Natural killer cell (primary cell): ENCODE data around the gene PREX1. TPM values are rescaled to one million over a fixed set of nuclear protein-coding genes. Genes with fewer than 3 reads are reported as not detected.
A peak's percentile ranks its signal among the peaks of the same experiment; 100 is the strongest.

Source experiments
- ATAC-seq, 3 donors: fragments of 150-1000 bp in 2 of 3; fragments of 200-7000 bp in 1 of 3; cut with Tn5 transposase; 1 replicate in 1 of 3; 2 replicates in 2 of 3; pipeline ENCODE4 v1.10.0; 2021; ENCODE audit warnings: mild to moderate bottlenecking in 2 of 3, moderate library complexity in 2 of 3
- DNase-seq, 2 donors: peaks; one replicate each; pipeline versions ENCODE4 v3.0.0 to v3.0.0-alpha.2; 2013 to 2021; ENCODE audit warnings: mixed read lengths in 1 of 2
- H3K27ac ChIP-seq: one replicate; pipeline ENCODE4 v1.5.1; 2013; ENCODE audit warnings: mild to moderate bottlenecking, low read length
- H3K27me3 ChIP-seq: one replicate; pipeline ENCODE4 v1.6.1; 2013; ENCODE audit warnings: low read length; ENCODE audit not compliant: control insufficient read depth, insufficient read depth
- H3K36me3 ChIP-seq: one replicate; pipeline ENCODE4 v1.6.1; 2013; ENCODE audit warnings: low read length; ENCODE audit not compliant: control insufficient read depth, insufficient read depth
- H3K4me1 ChIP-seq: one replicate; pipeline ENCODE4 v1.6.1; 2013; ENCODE audit warnings: low read length; ENCODE audit not compliant: control insufficient read depth, insufficient read depth
- H3K4me3 ChIP-seq: one replicate; pipeline ENCODE4 v1.5.1; 2013; ENCODE audit warnings: low read length
- H3K9me3 ChIP-seq: one replicate; pipeline ENCODE4 v1.6.1; 2013; ENCODE audit warnings: low read length; ENCODE audit not compliant: control insufficient read depth, insufficient read depth
- H3K27ac Mint-ChIP-seq, 2 donors: one replicate each; pipeline ENCODE4 v1.8.0; 2022; ENCODE audit warnings: mild to moderate bottlenecking in 2 of 2, mixed read lengths in 2 of 2, moderate library complexity in 1 of 2
- H3K27me3 Mint-ChIP-seq, 2 donors: one replicate each; pipeline ENCODE4 v1.8.0; 2022; ENCODE audit warnings: low read depth in 2 of 2, mixed read lengths in 2 of 2
- H3K36me3 Mint-ChIP-seq: one replicate; pipeline ENCODE4 v1.8.0; 2022; ENCODE audit warnings: mixed read lengths
- H3K4me1 Mint-ChIP-seq, 2 donors: one replicate each; pipeline ENCODE4 v1.8.0; 2022; ENCODE audit warnings: mixed read lengths in 2 of 2
- H3K4me3 Mint-ChIP-seq: one replicate; pipeline ENCODE4 v1.8.0; 2022; ENCODE audit warnings: mild to moderate bottlenecking, moderate library complexity, mixed read lengths
- H3K9me3 Mint-ChIP-seq, 2 donors: one replicate each; pipeline ENCODE4 v1.8.0; 2022; ENCODE audit warnings: mixed read lengths in 2 of 2
- WGBS: methylation state at CpG from one replicate; pipeline ENCODE4 v1.1.7; 2013; ENCODE audit warnings: missing lambda C conversion rate; ENCODE audit not compliant: insufficient coverage; 5-methylcytosine and 5-hydroxymethylcytosine counted together
- intact Hi-C: fragments of 100-400 bp; cut with micrococcal nuclease; formaldehyde crosslinking; loops from one replicate; pipeline ENCODE4 v1.14.2; 2022
- total RNA-seq, 4 donors: library from RNA; stranded (reverse); fragments of 120-200 nt in 1 of 4; gene quantifications; one replicate each; pipeline versions ENCODE4 v1.2.3 to v1.2.4, GENCODE V29; 2013 to 2022
- TF ChIP-seq, protein P1 (sequence below): fragments of 200-600 bp; IDR thresholded peaks from one replicate; pipeline ENCODE4 v1.8.0; 2022; ENCODE audit warnings: antibody characterized with exemption

PREX1 gene
- total RNA-seq, 3 donors from 2014 or later (not counting 1 experiment from before 2014, with no cell fraction given) = 382 to 392 (median 389) TPM

DNA sequence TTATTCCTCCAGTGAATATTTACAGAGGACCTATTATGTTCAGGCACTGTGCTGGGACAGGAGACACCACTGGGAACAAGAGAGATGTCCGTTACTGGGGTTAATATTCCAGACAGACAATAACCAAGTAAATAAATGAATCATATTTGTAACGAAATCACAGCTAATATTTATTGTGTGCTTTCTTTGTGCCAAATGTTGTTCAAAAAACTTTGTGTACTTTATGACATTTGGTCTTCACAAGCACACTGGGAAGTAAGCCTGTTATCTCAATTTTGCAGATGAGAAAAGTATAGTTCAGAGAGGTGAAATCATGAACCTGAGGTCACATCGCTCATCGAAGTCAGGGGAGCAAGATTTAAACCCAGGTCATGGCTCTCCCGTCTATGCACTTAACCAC lies 36.5 kb upstream of the PREX1 start:
- Mint-ChIP-seq H3K27ac (no peak overlapping the region), H3K9me3 (no peaks in the 10 kb centered on the region), H3K4me3 (no peak overlapping the region), H3K36me3 (no peaks in the 10 kb centered on the region), H3K27me3 (no peaks in the 10 kb centered on the region), H3K4me1 (peaks cover 24 to 32% of the 10 kb centered on the region in 2 donors)
- TF ChIP-seq, protein P1, sequence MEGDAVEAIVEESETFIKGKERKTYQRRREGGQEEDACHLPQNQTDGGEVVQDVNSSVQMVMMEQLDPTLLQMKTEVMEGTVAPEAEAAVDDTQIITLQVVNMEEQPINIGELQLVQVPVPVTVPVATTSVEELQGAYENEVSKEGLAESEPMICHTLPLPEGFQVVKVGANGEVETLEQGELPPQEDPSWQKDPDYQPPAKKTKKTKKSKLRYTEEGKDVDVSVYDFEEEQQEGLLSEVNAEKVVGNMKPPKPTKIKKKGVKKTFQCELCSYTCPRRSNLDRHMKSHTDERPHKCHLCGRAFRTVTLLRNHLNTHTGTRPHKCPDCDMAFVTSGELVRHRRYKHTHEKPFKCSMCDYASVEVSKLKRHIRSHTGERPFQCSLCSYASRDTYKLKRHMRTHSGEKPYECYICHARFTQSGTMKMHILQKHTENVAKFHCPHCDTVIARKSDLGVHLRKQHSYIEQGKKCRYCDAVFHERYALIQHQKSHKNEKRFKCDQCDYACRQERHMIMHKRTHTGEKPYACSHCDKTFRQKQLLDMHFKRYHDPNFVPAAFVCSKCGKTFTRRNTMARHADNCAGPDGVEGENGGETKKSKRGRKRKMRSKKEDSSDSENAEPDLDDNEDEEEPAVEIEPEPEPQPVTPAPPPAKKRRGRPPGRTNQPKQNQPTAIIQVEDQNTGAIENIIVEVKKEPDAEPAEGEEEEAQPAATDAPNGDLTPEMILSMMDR = no peak
- intact Hi-C loops = no loop called here
- no peak for DNase-seq
- Histone ChIP-seq H3K27ac (no peak overlapping the region), H3K9me3 (no peaks in the 10 kb centered on the region), H3K4me1 (peaks cover 22% of the 10 kb centered on the region), H3K36me3 (no peaks in the 10 kb centered on the region), H3K27me3 (no peaks in the 10 kb centered on the region), H3K4me3 (no peak overlapping the region)
- 90% methylated on average over 5 of the region's 5 CpGs for WGBS
- no peak for ATAC-seq

DNA sequence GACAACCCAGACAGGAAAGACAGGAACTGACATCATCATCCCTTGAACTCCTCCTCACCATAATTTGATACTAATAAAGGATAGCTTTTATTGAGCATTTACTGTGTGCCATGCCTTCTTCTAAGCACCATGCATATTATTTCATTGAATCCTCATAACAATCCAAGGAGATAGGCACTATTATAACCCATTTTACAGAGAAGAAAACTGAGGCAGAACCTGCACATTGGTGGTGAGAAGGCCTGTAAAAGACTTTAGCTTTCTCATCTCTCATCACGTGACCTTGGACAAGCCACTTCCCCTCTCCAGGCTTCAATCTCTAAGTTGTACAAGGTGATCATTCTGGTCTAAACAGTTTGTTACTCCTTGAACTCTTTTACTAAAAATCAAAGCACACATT lies 34.5 kb upstream of the PREX1 start:
- no peaks in the 10 kb centered on the region for H3K27me3 ChIP-seq
- H3K36me3 ChIP-seq = no peaks in the 10 kb centered on the region
- peaks cover 24 to 32% of the 10 kb centered on the region in 2 donors for H3K4me1 Mint-ChIP-seq
- H3K4me3 Mint-ChIP-seq = no peak overlapping the region
- no peaks in the 10 kb centered on the region for H3K9me3 ChIP-seq
- no peaks in the 10 kb centered on the region for H3K9me3 Mint-ChIP-seq
- no peak overlapping the region for H3K27ac Mint-ChIP-seq
- no peak for ATAC-seq
- H3K4me1 ChIP-seq = peaks cover 30% of the 10 kb centered on the region
- TF ChIP-seq, protein P1 = no peak
- no peaks in the 10 kb centered on the region for H3K36me3 Mint-ChIP-seq
- intact Hi-C loops = no loop called here
- no peak overlapping the region for H3K4me3 ChIP-seq
- no peak for DNase-seq
- no peak overlapping the region for H3K27ac ChIP-seq
- WGBS = no CpG with 5 or more reads among the region's 1 CpG
- no peaks in the 10 kb centered on the region for H3K27me3 Mint-ChIP-seq

DNA sequence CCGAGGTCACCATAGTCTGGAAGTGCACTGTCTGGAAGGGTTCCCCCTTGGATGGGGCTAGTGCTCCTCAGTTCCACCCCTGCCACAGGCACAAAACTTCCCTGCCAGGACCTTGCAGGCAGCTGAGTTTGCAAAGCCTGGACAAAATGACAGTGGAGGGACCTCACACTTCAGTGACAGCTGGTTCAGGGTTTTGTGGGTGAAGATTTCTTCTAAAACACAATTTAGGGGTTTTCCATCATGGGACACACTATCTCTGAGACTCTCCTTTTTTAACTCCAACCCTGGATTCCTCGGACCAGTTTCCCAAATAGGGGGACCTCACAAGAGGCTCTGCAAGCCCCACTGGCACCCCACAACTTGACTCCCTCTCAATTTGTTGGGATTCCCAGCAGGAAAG lies 33.6 kb upstream of the PREX1 start:
- TF ChIP-seq, protein P1 = no peak
- Histone ChIP-seq H3K36me3 (no peaks in the 10 kb centered on the region), H3K9me3 (no peaks in the 10 kb centered on the region), H3K4me1 (peaks cover 30% of the 10 kb centered on the region), H3K4me3 (no peak overlapping the region), H3K27me3 (no peaks in the 10 kb centered on the region), H3K27ac (no peak overlapping the region)
- 80% methylated on average over 2 of the region's 2 CpGs for WGBS
- Mint-ChIP-seq H3K36me3 (no peaks in the 10 kb centered on the region), H3K27me3 (no peaks in the 10 kb centered on the region), H3K4me3 (no peak overlapping the region), H3K9me3 (no peaks in the 10 kb centered on the region), H3K27ac (no peak overlapping the region), H3K4me1 (peaks cover 24 to 32% of the 10 kb centered on the region in 2 donors)
- ATAC-seq (peak in 2 of 3 donors; percentile 60 to 72), DNase-seq (no peak)
- intact Hi-C loops = no loop called here

DNA sequence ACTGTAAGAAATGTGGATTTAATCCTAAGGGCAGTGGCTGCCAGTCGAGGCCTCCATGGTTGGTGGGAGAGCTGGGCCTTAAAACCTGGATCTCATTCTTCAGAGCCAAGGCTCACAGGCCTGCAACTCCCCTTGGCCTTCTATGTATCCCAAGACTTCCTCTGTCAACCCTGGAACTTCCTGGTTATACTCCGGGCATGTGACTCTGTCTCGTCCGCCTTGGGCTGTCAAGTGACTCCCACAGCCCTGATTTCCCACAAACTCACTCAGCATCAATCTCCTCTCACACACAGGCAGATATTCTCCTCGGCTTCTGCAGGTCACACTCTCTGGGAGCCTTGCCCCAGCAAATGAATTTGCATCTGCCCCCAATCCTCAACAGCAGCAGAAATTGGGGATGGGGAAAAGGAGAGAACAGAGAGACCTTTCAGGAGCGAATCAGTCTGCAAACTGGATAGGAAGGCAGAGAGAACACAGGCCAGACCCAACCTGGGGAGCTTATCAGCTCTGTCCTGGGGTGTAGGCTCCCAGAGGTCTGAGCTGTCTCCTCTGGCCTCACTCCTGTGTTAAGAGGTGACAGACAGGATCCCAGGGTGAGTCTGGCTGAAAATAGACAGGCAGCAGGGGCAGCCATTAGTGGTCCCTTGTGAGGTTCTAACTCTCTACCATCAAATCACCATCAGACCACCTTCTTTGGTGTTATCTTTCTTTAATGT lies 30.4 kb upstream of the PREX1 start:
- DNase-seq = no peak
- H3K4me1 ChIP-seq = peaks cover 27% of the 10 kb centered on the region
- 86% methylated on average over 6 of the region's 6 CpGs for WGBS
- H3K9me3 ChIP-seq = no peaks in the 10 kb centered on the region
- no peak overlapping the region for H3K27ac Mint-ChIP-seq
- no peak overlapping the region for H3K4me3 Mint-ChIP-seq
- H3K4me3 ChIP-seq = no peak overlapping the region
- peaks cover 24 to 38% of the 10 kb centered on the region in 2 donors for H3K4me1 Mint-ChIP-seq
- intact Hi-C loops = no loop called here
- no peaks in the 10 kb centered on the region for H3K36me3 Mint-ChIP-seq
- ATAC-seq = no peak
- no peak overlapping the region for H3K27ac ChIP-seq
- H3K36me3 ChIP-seq = no peaks in the 10 kb centered on the region
- peaks cover 0 to under 1% of the 10 kb centered on the region in 2 donors for H3K27me3 Mint-ChIP-seq
- H3K9me3 Mint-ChIP-seq = no peaks in the 10 kb centered on the region
- no peaks in the 10 kb centered on the region for H3K27me3 ChIP-seq
- TF ChIP-seq, protein P1 = no peak
